Measurements from ENCODE around the gene TMEM184C. TPM values are rescaled to one million over a fixed set of nuclear protein-coding genes. Genes with fewer than 3 reads are reported as not detected.

The TMEM184C gene
- total RNA-seq, 1 experiment from 2014 or later: 24.6 TPM

DNA sequence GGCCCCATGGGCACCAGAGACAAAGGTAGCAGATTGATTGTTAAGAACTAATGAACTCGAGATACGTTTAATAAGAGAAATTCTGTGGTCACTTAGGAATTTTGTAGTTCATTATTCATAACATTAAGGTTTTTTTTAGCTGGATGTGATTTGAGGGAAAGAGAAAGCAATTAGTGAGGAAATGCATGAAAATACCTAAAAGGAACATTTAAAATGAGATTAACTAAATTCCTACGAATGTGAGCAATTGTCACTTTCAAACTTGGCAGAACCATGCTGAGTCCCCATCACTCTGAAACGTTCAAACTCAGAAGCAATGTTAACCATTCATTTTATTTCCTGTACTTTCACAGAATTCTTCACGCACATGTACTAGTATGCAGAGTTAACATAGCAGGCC lies 60.9 kb downstream of the TMEM184C start:
- Histone ChIP-seq H3K4me1 (ENCODE audit: control insufficient read depth in 1 of 2, insufficient read depth in 2 of 2, low read length in 2 of 2) (peaks cover 2 to 8% of the 10 kb centered on the region in 2 experiments; a peak in 2 of 4 replicates), H2AFZ (ENCODE audit: low read depth, low read length, poor library complexity, severe bottlenecking) (no peak overlapping the region), H3K9ac (ENCODE audit: low read length) (no peak overlapping the region), H3K9me2 (ENCODE audit: insufficient read depth) (no peaks in the 10 kb centered on the region), H3K4me2 (ENCODE audit: low read length) (no peak overlapping the region), H3K79me2 (ENCODE audit: insufficient read depth, low read length) (peaks cover 39% of the 10 kb centered on the region), H3K36me3 (ENCODE audit: control insufficient read depth in 1 of 2, insufficient read depth in 2 of 2, low read length in 2 of 2) (peaks cover 2 to 8% of the 10 kb centered on the region in 2 experiments; a peak in 1 of 4 replicates), H3K27ac (ENCODE audit: low read depth, low read length) (no peak overlapping the region), H3K27me3 (ENCODE audit: insufficient read depth, low read length) (no peaks in the 10 kb centered on the region), H3K9me3 (ENCODE audit: control insufficient read depth in 1 of 2, insufficient read depth in 1 of 2, low read depth in 1 of 2, low read length in 2 of 2) (no peaks in the 10 kb centered on the region), H3K4me3 (replicated peaks in 1 of 2; ENCODE audit: low read depth in 1 of 2, low read length in 2 of 2) (no peak overlapping the region), H4K20me1 (ENCODE audit: insufficient read depth) (no peaks in the 10 kb centered on the region)
- intact Hi-C loops (cut with micrococcal nuclease): no loop called here
- no TSS peak for BruUV-seq (replicated peaks)
- CTCF ChIA-PET: interaction anchor here (1.3 kb wide), 1 partner anchor 189 kb away, joined by 7 read pairs; no protein-coding TSS in a partner anchor
- no peak for DNase-seq (ENCODE audit: low read depth, low spot score)
- RAD21 ChIA-PET (ENCODE audit: low non-redundant PET in 1 of 2, low total read pairs in 2 of 2, uncharacterized antibody in 2 of 2, unreplicated experiment in 2 of 2): no interaction called here
- ATAC-seq: no peak
- POLR2A ChIA-PET: no interaction called here
- TF ChIP-seq POLR2AphosphoS5 (IDR thresholded peaks at IDR 0.05; ENCODE audit: low read depth, low read length) (no peak), TCF7L2 (IDR thresholded peaks at IDR 0.05; ENCODE audit: borderline replicate concordance, extremely low read depth, insufficient read depth, insufficient read length) (no peak), SP1 (IDR thresholded peaks at IDR 0.05; ENCODE audit: low read depth) (no peak), SIN3A (IDR thresholded peaks at IDR 0.05; ENCODE audit: low read depth) (no peak), CTCF (IDR thresholded peaks at IDR 0.05 in 2 of 3, conservative IDR thresholded peaks at IDR 0.05 in 1 of 3; ENCODE audit: borderline replicate concordance in 1 of 3, insufficient read depth in 1 of 3, low read depth in 2 of 3, low read length in 2 of 3) (no peak), ZNF274 (IDR thresholded peaks at IDR 0.05; ENCODE audit: low read depth, low read length) (no peak), EGR1 (IDR thresholded peaks at IDR 0.05; ENCODE audit: low read depth) (no peak), ZFX (IDR thresholded peaks at IDR 0.05) (no peak), CEBPB (IDR thresholded peaks at IDR 0.05; ENCODE audit: low read depth) (no peak), ZBTB33 (IDR thresholded peaks at IDR 0.05; ENCODE audit: extremely low read depth, insufficient replicate concordance, low read length) (no peak), EZH2 (IDR thresholded peaks at IDR 0.05) (no peak), SRF (IDR thresholded peaks at IDR 0.05; ENCODE audit: low read depth) (no peak), FOSL1 (IDR thresholded peaks at IDR 0.05; ENCODE audit: low read depth) (no peak), POLR2A (IDR thresholded peaks at IDR 0.05; ENCODE audit: borderline replicate concordance, extremely low read depth, insufficient read depth, insufficient read length) (no peak), EZH2phosphoT487 (IDR thresholded peaks at IDR 0.05; ENCODE audit: borderline replicate concordance) (no peak)
